DND-41 (cell line): ENCODE measurements around the gene TMEM9.

ENCODE experiments used
- ATAC-seq: fragments of 200-7000 bp; cut with Tn5 transposase; 3 replicates; pipeline ENCODE4 v1.9.1; 2021; ENCODE audit warnings: low read depth; ENCODE audit not compliant: insufficient read depth
- DNase-seq: peaks from one replicate; pipeline ENCODE4 v3.0.0-alpha.2; 2020
- H2AFZ ChIP-seq: 2 replicates; pipeline ENCODE4 v1.6.0; 2012; ENCODE audit warnings: low read depth, low read length
- H3K27ac ChIP-seq: 2 replicates; pipeline ENCODE4 v1.5.1; 2012; ENCODE audit warnings: low read length, inconsistent platforms
- H3K27me3 ChIP-seq: fragments of 200-600 bp; sonication (generic); 2 replicates; pipeline ENCODE4 v1.6.0; 2012; ENCODE audit warnings: low read length, mild to moderate bottlenecking, inconsistent platforms; ENCODE audit not compliant: insufficient read depth, poor library complexity
- H3K36me3 ChIP-seq: 2 replicates; pipeline ENCODE4 v1.5.1; 2012; ENCODE audit warnings: low read length, inconsistent platforms; ENCODE audit not compliant: insufficient read depth
- H3K4me1 ChIP-seq: 2 replicates; pipeline ENCODE4 v1.5.1; 2012; ENCODE audit warnings: mild to moderate bottlenecking, low read length; ENCODE audit not compliant: insufficient read depth
- H3K4me2 ChIP-seq: 2 replicates; pipeline ENCODE4 v1.6.0; 2012; ENCODE audit warnings: mild to moderate bottlenecking, moderate library complexity, low read length, inconsistent platforms; ENCODE audit not compliant: insufficient read depth
- H3K4me3 ChIP-seq, 2 experiments: fragments of 200-600 bp in 1 of 2; shearing (Covaris generic) in 1 of 2; 2 replicates each; pipeline ENCODE4 v1.5.1; 2012 to 2016; ENCODE audit warnings: inconsistent platforms in 2 of 2, low read length in 2 of 2, mild to moderate bottlenecking in 2 of 2, low read depth in 1 of 2, moderate library complexity in 1 of 2
- H3K79me2 ChIP-seq: 2 replicates; pipeline ENCODE4 v1.6.0; 2012; ENCODE audit warnings: low read length, inconsistent platforms; ENCODE audit not compliant: insufficient read depth
- H3K9ac ChIP-seq: 2 replicates; pipeline ENCODE4 v1.6.0; 2012; ENCODE audit warnings: low read depth, mild to moderate bottlenecking, inconsistent platforms, low read length, moderate library complexity
- H3K9me3 ChIP-seq: 2 replicates; pipeline ENCODE4 v1.5.1; 2012; ENCODE audit warnings: low read length, moderate library complexity, mild to moderate bottlenecking, inconsistent platforms; ENCODE audit not compliant: insufficient read depth, severe bottlenecking
- H4K20me1 ChIP-seq: 2 replicates; pipeline ENCODE4 v1.6.0; 2012; ENCODE audit warnings: low read length; ENCODE audit not compliant: insufficient read depth
- CTCF ChIP-seq: IDR thresholded peaks from 2 replicates; pipeline ENCODE4 v1.5.1; 2012; ENCODE audit warnings: borderline replicate concordance, low read length, moderate library complexity, mild to moderate bottlenecking; ENCODE audit not compliant: poor library complexity, severe bottlenecking; ENCODE audit errors: extremely low read depth
- EZH2 ChIP-seq: IDR thresholded peaks from 3 replicates; pipeline ENCODE4 v1.6.1; 2012; ENCODE audit warnings: borderline replicate concordance, low read depth, mild to moderate bottlenecking, moderate library complexity, low read length, inconsistent platforms; ENCODE audit not compliant: severe bottlenecking

Gene TMEM9

DNA sequence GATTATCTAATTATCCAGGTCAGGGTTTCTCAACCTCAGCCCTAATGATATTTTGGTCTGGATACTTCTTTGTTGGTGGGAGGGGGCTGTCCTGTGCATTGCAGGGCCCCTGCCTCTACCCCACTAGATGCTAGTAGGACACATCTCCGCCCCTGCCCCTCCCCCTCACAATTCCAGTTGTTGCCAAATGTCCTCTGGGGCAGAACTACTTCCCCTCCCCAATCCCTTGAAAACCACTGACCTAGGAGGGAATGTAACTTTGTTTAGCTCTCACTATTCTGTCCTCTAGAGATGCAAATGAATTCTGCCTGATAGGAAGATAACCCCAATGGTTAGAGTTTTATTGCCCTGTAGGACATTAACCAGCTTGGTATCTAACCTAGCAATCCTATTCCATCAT, 50.1 kb downstream of the TMEM9 start:
- Histone ChIP-seq H3K4me2 (no peak overlapping the region), H3K9ac (no peak overlapping the region), H3K4me3 (no peak overlapping the region), H4K20me1 (peaks cover 6% of the 10 kb centered on the region; the same call in 1 of the 2 replicates), H3K4me1 (no peaks in the 10 kb centered on the region), H3K27me3 (peaks cover 7% of the 10 kb centered on the region), H3K79me2 (no peaks in the 10 kb centered on the region), H3K27ac (no peak overlapping the region), H2AFZ (no peak overlapping the region), H3K36me3 (no peaks in the 10 kb centered on the region), H3K9me3 (no peaks in the 10 kb centered on the region)
- TF ChIP-seq CTCF = no peak
- no peak for TF ChIP-seq EZH2
- no peak for ATAC-seq
- no peak for DNase-seq

DNA sequence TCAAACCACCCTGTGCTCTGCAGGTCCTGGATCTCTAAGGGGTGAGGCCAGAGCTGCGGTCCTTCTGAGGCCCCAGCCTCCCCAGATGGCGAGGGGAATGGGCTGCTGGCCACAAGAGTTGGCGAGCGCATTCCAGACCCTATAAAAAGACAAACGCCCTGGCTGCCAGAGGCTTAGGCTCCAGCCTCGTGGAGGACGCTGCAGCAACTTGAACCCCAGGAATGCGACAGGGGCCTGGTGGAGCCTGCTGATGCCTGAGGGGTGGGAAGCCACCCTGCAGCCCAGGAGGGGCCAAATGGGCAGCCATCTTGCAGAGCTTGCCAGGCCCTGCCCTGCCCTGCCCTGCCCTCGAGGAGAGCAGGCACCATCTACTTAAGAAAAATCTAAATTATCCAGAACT, 50.6 kb downstream of the TMEM9 start:
- TF ChIP-seq CTCF (no peak), EZH2 (no peak)
- Histone ChIP-seq H3K4me1 (no peaks in the 10 kb centered on the region), H2AFZ (no peak overlapping the region), H3K4me2 (no peak overlapping the region), H3K27me3 (peaks cover 8% of the 10 kb centered on the region), H3K27ac (no peak overlapping the region), H3K79me2 (no peaks in the 10 kb centered on the region), H3K36me3 (no peaks in the 10 kb centered on the region), H3K4me3 (no peak overlapping the region), H4K20me1 (peaks cover 7% of the 10 kb centered on the region; the same call in 1 of the 2 replicates), H3K9me3 (no peaks in the 10 kb centered on the region), H3K9ac (no peak overlapping the region)
- ATAC-seq = no peak
- DNase-seq = no peak

DNA sequence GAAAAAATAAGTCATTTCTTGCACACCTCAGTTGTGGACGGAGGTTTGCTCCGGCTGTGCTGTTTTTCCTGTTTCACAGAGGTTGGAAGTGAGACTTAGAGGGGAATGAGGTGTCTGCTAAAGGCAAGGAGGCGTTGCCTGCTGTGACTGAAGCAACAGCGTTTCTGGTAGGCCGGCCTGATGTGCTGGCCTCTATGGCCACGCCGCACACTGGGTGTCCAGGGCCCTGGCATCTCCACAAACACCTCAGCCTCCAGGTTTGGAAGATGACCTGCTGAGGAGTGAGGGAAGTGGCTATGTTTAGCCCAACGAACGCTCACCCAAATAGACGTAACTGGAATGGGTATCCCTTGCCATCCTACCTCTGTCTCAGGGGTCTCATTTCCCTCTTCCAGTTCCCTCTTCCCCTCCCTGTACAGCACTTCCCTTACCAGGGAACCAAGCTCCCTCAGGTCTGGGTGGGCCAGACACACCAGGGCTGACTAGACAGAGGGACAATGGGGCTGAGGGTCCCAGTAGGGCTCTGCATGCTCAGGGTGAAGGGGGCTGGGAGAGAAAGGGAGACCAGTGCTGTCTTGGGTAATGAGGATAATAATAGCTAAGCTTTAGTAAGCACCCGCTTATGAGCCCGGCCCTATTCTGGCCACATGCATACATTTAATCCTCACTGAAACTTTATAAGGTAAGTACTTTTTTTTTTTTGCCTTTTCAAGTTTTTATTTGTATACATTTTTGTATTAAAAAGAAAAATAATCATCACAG, 53.9 kb downstream of the TMEM9 start:
- peaks cover 8% of the 10 kb centered on the region for H3K27me3 ChIP-seq
- no peak overlapping the region for H3K4me2 ChIP-seq
- ATAC-seq (no peak), DNase-seq (no peak)
- no peaks in the 10 kb centered on the region for H3K9me3 ChIP-seq
- no peak overlapping the region for H3K27ac ChIP-seq
- no peak overlapping the region for H2AFZ ChIP-seq
- H4K20me1 ChIP-seq = peaks cover 12% of the 10 kb centered on the region; the same call in 1 of the 2 replicates
- TF ChIP-seq EZH2 (no peak), CTCF (no peak)
- no peaks in the 10 kb centered on the region for H3K4me1 ChIP-seq
- H3K36me3 ChIP-seq = no peaks in the 10 kb centered on the region
- H3K4me3 ChIP-seq = no peak overlapping the region
- H3K79me2 ChIP-seq = no peaks in the 10 kb centered on the region
- no peak overlapping the region for H3K9ac ChIP-seq
